Heart left ventricle (tissue), 16 donors: Measurements from ENCODE around the gene RPS16. TPM values are rescaled to one million over a fixed set of nuclear protein-coding genes. Genes with fewer than 3 reads are reported as not detected.
A peak's percentile ranks its signal among the peaks of the same experiment; 100 is the strongest.

Source experiments
- ATAC-seq, 4 donors: fragments of 200-7000 bp; cut with Tn5 transposase; one replicate each; pipeline ENCODE4 v1.9.1; 2020 to 2022; ENCODE audit warnings: moderate library complexity in 4 of 4, mild to moderate bottlenecking in 3 of 4, moderate number of reproducible peaks in 1 of 4
- DNase-seq, 5 donors: peaks; one replicate each; pipeline ENCODE4 v3.0.0-alpha.2; 2020
- H3K27ac ChIP-seq, 12 donors: fragments of 200-600 bp; sonication (generic) in 4 of 12; one replicate each; pipeline versions ENCODE4 v1.5.0 to v1.8.0; 2016 to 2022; ENCODE audit warnings: mild to moderate bottlenecking in 2 of 12
- H3K27me3 ChIP-seq, 9 donors: fragments of 200-600 bp; sonication (generic) in 2 of 9; one replicate each; pipeline versions ENCODE4 v1.5.1 to v1.8.0; 2016 to 2022; ENCODE audit warnings: mild to moderate bottlenecking in 3 of 9
- H3K36me3 ChIP-seq, 9 donors: fragments of 200-600 bp; sonication (generic) in 2 of 9; one replicate each; pipeline versions ENCODE4 v1.5.0 to v1.8.0; 2018 to 2022; ENCODE audit warnings: mild to moderate bottlenecking in 2 of 9
- H3K4me1 ChIP-seq, 12 donors: fragments of 200-600 bp; sonication (generic) in 4 of 12; one replicate each; pipeline versions ENCODE4 v1.5.0 to v1.8.0; 2016 to 2022; ENCODE audit warnings: mild to moderate bottlenecking in 3 of 12
- H3K4me3 ChIP-seq, 12 donors: fragments of 200-600 bp; sonication (generic) in 4 of 12; one replicate each; pipeline versions ENCODE4 v1.5.0 to v1.8.0; 2017 to 2022; ENCODE audit warnings: mild to moderate bottlenecking in 9 of 12, moderate library complexity in 4 of 12
- H3K9me3 ChIP-seq, 12 donors: fragments of 200-600 bp; sonication (generic) in 4 of 12; one replicate each; pipeline versions ENCODE4 v1.5.0 to v1.8.0; 2016 to 2022; ENCODE audit warnings: mild to moderate bottlenecking in 1 of 12
- CTCF ChIP-seq, 12 donors: fragments of 200-600 bp; sonication (generic) in 4 of 12; IDR thresholded peaks; one replicate each; pipeline versions ENCODE4 v1.5.0 to v1.8.0; 2018 to 2022; ENCODE audit warnings: antibody characterized with exemption in 12 of 12, mild to moderate bottlenecking in 5 of 12
- POLR2A ChIP-seq, 2 donors: fragments of 450-650 bp; IDR thresholded peaks; one replicate each; pipeline ENCODE4 v1.6.1; 2017; ENCODE audit warnings: antibody characterized with exemption in 2 of 2, mild to moderate bottlenecking in 2 of 2, moderate library complexity in 2 of 2
- WGBS, 4 donors: extraction: QIAGEN DNeasy Blood & Tissue Kit in 2 of 4; methylation state at CpG; one replicate each; pipeline versions ENCODE4 v1.1.5 to v1.1.7; 2013 to 2018; 5-methylcytosine and 5-hydroxymethylcytosine counted together
- intact Hi-C, 10 donors: fragments of 100-400 bp; cut with DNase I; formaldehyde crosslinking; loops; one replicate each; pipeline versions ENCODE4 v1.11.1 to v1.14.2; 2022
- polyA plus RNA-seq, 2 donors: library from polyadenylated mRNA; stranded (reverse); fragments of 200-250 nt; gene quantifications; one replicate each; pipeline ENCODE4 v1.2.3, GENCODE V29; 2013
- total RNA-seq, 9 donors: library from RNA; depleted of rRNA in 2 of 9; stranded (reverse); fragments of >200 nt in 2 of 9; fragmentation: NEBNext Ultra II Directional in 3 of 9; extraction: Animal tissue kit (Norgen Biotek cat#: 25700) in 3 of 9; gene quantifications; one replicate each; pipeline versions ENCODE4 v1.1.0 to v1.2.4, GENCODE V29; 2016 to 2023
- donor health status: ischemic (EF 13 %, LVEDD 7.1; RV severe dilation, severe dysfunction).
- donor health status: healthy with polysubstance abuse.
- donor health status: DM: no; HTN: yes; CAD: no.
- donor health status: DM: no; HTN: no; CAD: no.
- donor health status: ischemic (EF 25% LVEDD 6.9; RV normal size, moderate dysfunction).
- donor health status: ischemic (EF 25% LVEDD 5.7; RV mildly dilated, moderate dysfunction).
- donor health status: healthy.
- donor health status: DM: yes; HTN: yes; CAD: no.
- donor health status: ischemic (EF 35%, LVEDD 5.7; RV mildly dilated, moderate dysfunction).
- donor health status: nonischemic (EF 11% LVEDD 7.7; RV severe dilation, severe dysfunction).
- donor health status: DM: yes; HTN: yes; CAD: no.
- donor health status: PGD.
- donor health status: ischemic (EF 29% LVEDD 5.4; RV normal size, mild dysfunction).
- donor health status: nonischemic (EF 23%, LVEDD 6.1; RV moderate dilation, normal function).

The RPS16 gene
- total and polyA plus RNA-seq, 11 donors = 617 to 2,656 (median 1,374) TPM

- Histone ChIP-seq H3K27ac (no peak overlapping the region), H3K4me1 (peaks cover 8 to 55% (median 37%) of the 10 kb centered on the region in 12 donors), H3K36me3 (peaks cover 0 to 55% (median 30%) of the 10 kb centered on the region in 9 donors), H3K4me3 (no peak overlapping the region), H3K9me3 (no peaks in the 10 kb centered on the region), H3K27me3 (no peaks in the 10 kb centered on the region)
- DNase-seq = no peak
- no peak for ATAC-seq
- intact Hi-C loops = loop anchor here in 5 of 10 donors (5.0 to 10.0 kb wide), 3 partner anchors 54 to 86 kb away; partner anchors contain the start of genes EID2B (in 3 of the 5), MED29 (in 2 of the 5) and PAF1 (in 2 of the 5)
- no peak for TF ChIP-seq CTCF (IDR thresholded peaks at IDR 0.05)
- no peak for TF ChIP-seq POLR2A (IDR thresholded peaks at IDR 0.05)
- 64 to 71% (median 70%) methylated on average over 8 of the region's 8 CpGs for WGBS, 4 donors
Observed at GRCh38 chr19:39449116-39449797, 13.5 kb upstream of the RPS16 start.

GRCh38 chr19:39448271-39448670, 12.5 kb upstream of the RPS16 start:
- TF ChIP-seq CTCF (IDR thresholded peaks at IDR 0.05) (no peak), POLR2A (IDR thresholded peaks at IDR 0.05) (no peak)
- intact Hi-C loops = loop anchor here in 5 of 10 donors (5.0 to 10.0 kb wide), 3 partner anchors 53 to 87 kb away; partner anchors contain the start of genes EID2B (in 3 of the 5), MED29 (in 2 of the 5) and PAF1 (in 2 of the 5)

GRCh38 chr19:39446365-39447084, 10.8 kb upstream of the RPS16 start:
- Histone ChIP-seq H3K36me3 (peaks cover 0 to 30% (median 11%) of the 10 kb centered on the region in 9 donors), H3K4me3 (peak overlapping the region; percentile 65 to 98 (median 86)), H3K9me3 (no peaks in the 10 kb centered on the region), H3K27me3 (no peaks in the 10 kb centered on the region), H3K27ac (peak overlapping the region in 7 of 12 donors; percentile 86 to 96 (median 94)), H3K4me1 (peaks cover 8 to 56% (median 37%) of the 10 kb centered on the region in 12 donors)
- TF ChIP-seq POLR2A (IDR thresholded peaks at IDR 0.05) = no peak
- intact Hi-C loops = loop anchor here in 5 of 10 donors (5.0 to 10.0 kb wide), 3 partner anchors 52 to 88 kb away; partner anchors contain the start of genes EID2B (in 3 of the 5), MED29 (in 2 of the 5) and PAF1 (in 2 of the 5)
- DNase-seq (no peak), ATAC-seq (no peak)
- 85 to 88% (median 86%) methylated on average over 16 of the region's 16 CpGs for WGBS, 4 donors

More at GRCh38 chr19:39448271-39448670, 12.5 kb upstream of the RPS16 start:
- DNase-seq (no peak), ATAC-seq (no peak)
- Histone ChIP-seq H3K4me1 (peaks cover 8 to 56% (median 40%) of the 10 kb centered on the region in 12 donors), H3K4me3 (no peak overlapping the region), H3K36me3 (peaks cover 0 to 45% (median 20%) of the 10 kb centered on the region in 9 donors), H3K27me3 (no peaks in the 10 kb centered on the region), H3K27ac (no peak overlapping the region), H3K9me3 (no peaks in the 10 kb centered on the region)
- WGBS, 4 donors = 65 to 79% (median 72%) methylated on average over 3 of the region's 3 CpGs

GRCh38 chr19:39445196-39446111, 9.7 kb upstream of the RPS16 start, which contains the start of gene SUPT5H:
TSS of gene SUPT5H (plus strand) at chr19:39445582. CDS start at chr19:39445891, 309 bp downstream.
- H3K36me3 ChIP-seq = peaks cover 0 to 22% (median 11%) of the 10 kb centered on the region in 9 donors
- peaks cover 8 to 51% (median 36%) of the 10 kb centered on the region in 12 donors for H3K4me1 ChIP-seq
- TF ChIP-seq CTCF (IDR thresholded peaks at IDR 0.05) (peak in 1 of 12 donors; percentile 12), POLR2A (IDR thresholded peaks at IDR 0.05) (peak; percentile 34 to 91)
- H3K27ac ChIP-seq = peak within 1 kb of the TSS; percentile 86 to 96 (median 92)
- peak; percentile 97 to 98 (median 97) for DNase-seq
- intact Hi-C loops = loop anchor here in 6 of 10 donors (1.0 to 10.0 kb wide), 6 partner anchors 9 to 89 kb away; partner anchors contain the start of genes EID2B (in 4 of the 6), MED29 (in 2 of the 6), PAF1 (in 2 of the 6) and PLEKHG2 (in 1 of the 6)
- H3K27me3 ChIP-seq = no peaks in the 10 kb centered on the region
- no peaks in the 10 kb centered on the region for H3K9me3 ChIP-seq
- peak within 1 kb of the TSS; percentile 65 to 98 (median 86) for H3K4me3 ChIP-seq
- peak; percentile 98 to 99 (median 98) for ATAC-seq
- 0 to 1% (median 1%) methylated on average over 61 to 68 of the region's 68 CpGs for WGBS, 4 donors
